DMS153 (cell line): ENCODE measurements around the gene MTMR3.
A peak's percentile ranks its signal among the peaks of the same experiment; 100 is the strongest.

ENCODE experiments used
- DNase-seq: peaks from one replicate; lab custom pipeline; 2025; lab: John Stamatoyannopoulos, UW

The MTMR3 gene

DNA sequence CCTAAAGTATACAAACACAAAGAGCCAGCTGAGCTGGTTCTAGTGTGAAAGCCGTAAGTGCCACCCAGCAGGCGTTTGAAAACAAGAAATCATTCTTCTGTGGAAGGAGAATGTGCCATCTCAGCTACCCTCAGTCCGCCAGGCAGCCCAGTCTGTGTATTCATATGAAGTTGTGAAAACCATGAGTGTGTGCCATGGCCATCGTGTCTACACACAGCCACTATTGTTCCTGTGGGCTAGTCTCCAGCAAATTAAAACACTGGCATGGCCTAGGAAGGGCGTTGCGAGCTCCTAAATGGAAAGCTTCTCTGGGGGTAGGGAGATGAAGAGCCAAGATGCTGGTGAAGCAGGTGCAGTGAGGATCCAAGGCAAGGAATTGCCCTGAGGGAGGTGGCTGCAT lies 145.8 kb downstream of the MTMR3 start:
- DNase-seq: no peak

DNA sequence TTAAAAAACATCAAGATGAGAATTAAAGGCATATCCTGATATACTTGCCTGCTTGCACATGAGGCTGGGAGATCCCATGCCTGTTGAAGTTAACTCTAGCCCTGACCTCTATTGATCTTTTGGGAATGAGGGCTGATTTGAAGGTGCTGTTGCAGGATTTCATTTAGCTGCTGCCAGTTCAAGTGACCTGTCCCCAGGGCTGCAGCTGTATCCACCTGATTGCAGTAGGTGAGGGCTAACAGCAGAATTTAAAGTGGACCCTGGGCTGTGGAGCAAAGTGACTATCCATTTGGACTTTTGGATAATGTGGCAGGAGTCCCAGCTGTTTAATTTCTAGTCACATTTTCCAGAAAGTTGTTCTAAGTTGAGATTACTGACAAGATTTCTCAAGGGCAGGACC lies 146.5 kb downstream of the MTMR3 start:
- no peak for DNase-seq

DNA sequence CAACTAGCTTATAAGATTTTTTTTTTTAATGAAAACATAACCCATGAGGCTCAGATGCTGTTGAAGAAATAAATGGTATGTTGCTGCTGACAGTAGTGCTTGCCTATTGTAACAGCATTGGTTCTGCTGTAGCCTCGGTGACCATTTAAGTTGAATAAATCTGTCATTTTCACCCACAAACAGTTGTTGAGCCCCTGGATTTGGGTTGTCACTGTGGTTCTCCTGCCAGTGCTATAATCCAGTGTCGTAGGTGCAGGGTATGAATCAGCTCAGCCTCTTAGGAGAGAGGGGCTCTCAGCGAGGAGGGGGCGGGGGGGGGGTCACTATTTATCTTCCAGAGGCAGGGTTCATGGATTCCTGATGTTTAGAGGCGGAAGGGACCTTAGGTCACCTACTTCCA lies 147.4 kb downstream of the MTMR3 start:
- DNase-seq: no peak

DNA sequence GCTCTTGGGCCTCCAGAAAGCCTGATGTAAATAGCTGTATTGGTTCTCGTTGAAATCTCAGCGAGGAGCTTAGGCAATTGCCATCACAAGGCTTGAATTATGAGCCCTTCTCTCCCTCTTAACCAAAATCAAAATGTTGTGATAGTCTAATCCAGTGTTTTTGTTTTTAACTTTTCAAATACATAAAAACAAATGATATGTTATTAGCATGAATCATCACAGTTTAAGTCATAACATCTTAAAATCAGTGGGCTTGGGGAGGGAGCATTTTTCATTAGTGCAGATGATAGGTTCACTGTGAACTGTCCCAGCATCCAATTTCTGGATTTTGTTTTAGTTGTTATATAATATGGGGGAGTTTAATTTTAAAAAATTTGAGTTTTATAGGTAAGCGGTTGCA lies 148.4 kb downstream of the MTMR3 start:
- no peak for DNase-seq

- DNase-seq: no peak
Measured at GRCh38 chr22:30031764-30032455, 148.9 kb downstream of the MTMR3 start.

DNA sequence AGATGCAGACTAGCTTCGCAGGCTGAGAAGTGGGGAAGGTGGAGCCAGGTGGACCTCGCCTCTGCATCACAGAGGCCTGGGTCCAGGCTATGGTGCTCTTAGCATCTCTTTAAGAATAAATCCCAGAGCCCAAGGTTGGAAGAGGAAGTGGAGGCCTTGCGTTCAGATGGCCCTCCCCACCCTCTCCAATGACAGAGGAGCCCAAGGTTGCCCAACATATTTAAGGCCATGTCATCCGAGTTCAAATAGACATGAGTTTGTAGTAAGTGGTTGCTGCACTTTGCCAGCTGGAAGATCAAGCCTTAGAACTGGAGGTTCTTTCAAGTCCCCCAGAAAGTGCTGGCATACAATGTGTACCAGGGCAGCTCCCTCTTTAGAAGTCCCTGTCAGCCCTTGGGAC lies 150.2 kb downstream of the MTMR3 start:
- DNase-seq: no peak

GRCh38 chr22:30033901-30034300 lies 150.9 kb downstream of the MTMR3 start:
- DNase-seq: no peak

DNA sequence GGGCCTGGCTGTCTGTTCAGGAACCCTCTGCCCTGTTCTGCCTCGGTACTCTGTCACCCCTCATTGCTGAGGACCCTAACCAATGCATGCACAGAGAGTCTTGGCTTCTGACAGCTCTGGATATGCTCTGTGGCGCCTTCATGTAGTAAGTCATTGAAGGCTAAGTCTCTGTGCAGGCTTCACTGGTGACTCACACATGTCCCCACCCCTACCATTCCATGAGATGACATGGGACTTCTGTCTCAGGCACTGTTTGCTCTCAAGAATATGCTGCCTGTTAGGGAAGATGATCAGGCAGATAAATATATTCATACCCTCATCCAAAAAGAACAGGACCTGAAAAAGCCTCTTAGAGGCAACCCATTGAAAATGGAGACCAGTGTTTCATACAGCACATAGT lies 153.7 kb downstream of the MTMR3 start:
- DNase-seq: no peak

GRCh38 chr22:30038219-30038618 lies 155.2 kb downstream of the MTMR3 start:
- no peak for DNase-seq

- no peak for DNase-seq
Measured at GRCh38 chr22:30040499-30041260, 157.7 kb downstream of the MTMR3 start.

DNA sequence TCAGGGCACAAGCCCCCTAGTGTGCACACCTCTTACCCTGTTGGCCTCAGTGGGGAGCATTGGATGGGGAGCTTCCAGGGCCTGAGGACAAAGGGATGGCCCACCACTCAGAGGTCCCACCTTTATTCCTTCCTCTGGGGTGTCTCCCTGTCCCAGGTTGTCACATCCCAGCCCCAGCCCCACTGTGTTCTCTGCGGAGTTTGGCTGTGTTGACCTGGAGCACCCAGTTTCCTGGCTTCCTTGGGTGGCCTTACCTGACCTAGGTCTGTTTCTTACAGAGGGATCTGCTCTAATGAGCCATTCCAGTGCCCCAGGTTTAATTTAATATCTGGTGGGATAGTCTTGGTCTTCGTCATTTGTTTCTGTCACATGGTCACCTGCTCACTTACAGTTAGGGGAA lies 158.5 kb downstream of the MTMR3 start:
- no peak for DNase-seq

DNA sequence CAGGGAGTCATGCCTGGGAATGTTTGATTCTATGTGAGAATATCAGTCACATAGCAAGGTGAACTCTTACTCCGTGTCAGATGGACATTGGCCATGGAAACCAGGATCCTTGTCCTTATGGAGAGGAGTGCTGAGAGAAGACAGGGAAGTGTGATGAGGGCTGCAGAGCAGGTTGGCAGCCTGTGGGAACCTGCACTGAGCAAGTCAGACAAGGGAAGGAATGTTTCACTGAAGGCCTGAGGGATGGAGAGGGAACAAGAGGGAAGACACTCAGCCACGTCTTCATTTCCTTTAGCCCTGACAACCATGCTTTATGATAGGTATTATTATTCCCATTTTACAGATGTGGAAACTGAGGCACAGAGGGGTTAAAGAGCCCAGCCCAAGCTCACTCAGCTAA lies 158.9 kb downstream of the MTMR3 start:
- no peak for DNase-seq

DNA sequence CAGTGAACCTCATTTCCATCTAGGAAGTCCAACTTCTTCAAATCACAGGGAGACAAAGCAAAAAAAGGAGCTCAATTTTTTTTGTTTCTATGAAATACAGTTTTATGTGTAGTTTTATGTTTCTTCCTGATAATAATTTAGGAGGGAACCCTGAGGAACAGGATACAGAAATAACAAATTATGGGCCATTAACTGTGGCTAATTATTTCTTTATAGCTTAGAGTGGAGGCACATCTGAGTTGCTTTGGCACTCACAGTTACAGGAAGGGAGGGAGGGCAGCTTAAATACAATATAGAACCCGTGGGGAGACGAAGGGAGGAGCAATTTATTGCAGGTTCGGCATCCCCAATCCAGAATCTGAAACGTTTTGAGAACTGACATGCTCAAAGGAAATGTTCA lies 160.2 kb downstream of the MTMR3 start:
- DNase-seq: no peak

DNA sequence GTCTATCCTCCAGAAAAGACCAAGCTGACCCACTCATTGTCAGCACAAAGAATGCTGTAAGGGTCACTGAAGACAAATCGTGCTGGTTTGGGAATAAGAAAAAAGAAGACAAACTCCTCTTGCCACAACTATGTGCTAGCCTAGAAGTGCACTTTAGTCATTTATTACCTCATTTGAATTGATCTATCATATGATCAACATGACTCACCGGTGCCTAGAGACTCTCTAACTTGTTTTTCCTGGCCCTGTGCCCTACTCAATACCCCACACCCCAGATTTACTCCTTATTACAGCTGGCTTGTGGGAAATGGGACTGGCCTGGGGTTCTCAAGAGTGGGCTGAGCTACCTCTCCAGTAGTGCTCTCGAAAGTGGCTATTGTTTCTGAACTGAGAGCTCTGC lies 161.4 kb downstream of the MTMR3 start:
- DNase-seq: peak; percentile 23

- DNase-seq: no peak
Measured at GRCh38 chr22:30044881-30045493, 162.0 kb downstream of the MTMR3 start.

DNA sequence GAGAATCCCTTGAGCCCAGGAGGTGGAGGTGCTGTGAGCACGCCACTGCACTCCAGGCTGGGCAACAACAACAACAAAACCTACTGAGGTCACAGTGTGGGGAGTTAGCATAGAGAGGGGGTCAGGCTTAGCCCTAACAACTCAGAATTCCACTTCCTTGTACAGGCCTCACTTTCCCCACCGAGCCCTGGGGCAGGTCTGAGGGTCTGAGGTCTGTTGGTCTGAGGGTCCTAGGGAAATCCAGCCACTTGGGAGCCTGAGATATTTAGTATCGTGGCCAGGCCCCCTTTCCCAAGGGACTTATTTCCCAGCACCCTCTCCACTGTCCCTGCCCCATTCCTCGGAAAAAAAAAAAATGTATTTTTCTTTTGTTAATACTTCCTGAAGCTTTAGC lies 162.5 kb downstream of the MTMR3 start:
- no peak for DNase-seq

DNA sequence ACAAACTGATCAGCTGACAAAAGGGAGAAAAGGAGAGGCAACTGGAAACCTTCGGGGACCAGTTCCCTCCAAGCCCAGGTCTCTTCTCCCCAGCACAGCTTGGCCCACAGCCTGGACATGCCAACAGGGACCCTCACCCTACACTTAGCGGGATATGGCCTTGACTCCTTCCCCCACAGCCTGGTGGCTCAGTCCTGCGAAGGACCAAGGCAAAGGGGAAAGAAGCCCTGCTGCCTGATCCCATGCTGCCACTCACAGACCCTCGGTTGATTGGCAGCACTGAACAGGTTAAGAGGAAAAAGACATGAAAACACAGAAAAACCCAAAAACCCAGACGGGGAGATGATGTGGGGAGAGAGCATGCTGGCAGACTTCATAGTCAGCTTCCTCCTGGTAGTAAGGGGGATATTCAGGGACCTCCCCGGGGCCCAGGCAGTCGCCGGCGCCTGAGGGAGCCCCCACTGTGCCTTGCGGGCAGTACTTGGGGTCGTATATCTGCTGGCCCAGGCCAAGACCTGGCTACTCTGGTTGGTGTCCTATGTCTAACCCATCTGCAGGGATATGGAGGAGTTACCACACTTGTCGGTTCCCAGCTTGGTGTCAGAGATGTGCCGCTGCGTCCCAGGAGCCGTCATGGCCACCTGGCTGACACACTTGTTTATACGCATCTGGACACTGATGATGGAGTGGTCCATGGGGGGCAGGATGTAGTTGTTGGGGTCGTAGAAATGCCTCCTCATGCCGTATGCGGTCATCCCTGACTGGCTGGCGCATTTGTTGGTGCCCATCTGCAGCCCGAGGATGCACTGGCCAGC lies 163.1 kb downstream of the MTMR3 start:
- no peak for DNase-seq

GRCh38 chr22:30046716-30047363 lies 163.9 kb downstream of the MTMR3 start:
- no peak for DNase-seq

GRCh38 chr22:30047364-30047738 lies 164.4 kb downstream of the MTMR3 start:
- DNase-seq: peak; percentile 9

- no peak for DNase-seq
Measured at GRCh38 chr22:30048681-30049080, 165.7 kb downstream of the MTMR3 start.

DNA sequence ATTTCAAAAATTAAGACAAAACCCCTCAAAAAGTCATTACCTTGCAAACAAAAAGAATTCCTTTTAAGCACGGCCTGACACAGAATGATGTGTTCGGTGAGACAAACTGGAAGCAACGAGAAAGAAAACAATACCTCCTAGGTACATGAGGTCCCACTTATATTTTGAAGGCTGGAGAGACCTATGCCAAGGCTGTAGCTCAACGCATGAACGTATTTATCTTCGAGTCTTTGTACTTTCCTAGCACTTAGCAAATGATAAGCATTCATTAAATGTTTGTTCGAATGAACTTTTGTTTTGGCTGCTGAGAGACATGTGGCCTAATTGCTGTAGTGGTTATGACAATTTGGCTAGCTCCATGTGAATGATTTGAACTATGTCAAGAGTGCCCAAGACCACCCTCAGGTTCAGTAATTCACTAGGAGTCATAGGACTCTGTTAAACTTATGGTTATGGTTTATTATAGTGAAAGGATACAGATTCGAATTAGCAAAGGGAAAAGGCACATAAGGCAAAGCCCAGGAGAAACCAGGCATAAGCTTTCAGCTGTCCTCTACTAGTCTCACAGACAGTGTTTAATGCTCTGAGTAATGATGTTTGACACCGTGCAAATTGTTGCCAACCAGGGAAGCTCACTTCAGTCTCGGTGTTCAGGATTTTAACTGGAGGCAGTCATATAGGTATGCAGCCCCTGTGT lies 171.2 kb downstream of the MTMR3 start:
- DNase-seq: no peak

DNA sequence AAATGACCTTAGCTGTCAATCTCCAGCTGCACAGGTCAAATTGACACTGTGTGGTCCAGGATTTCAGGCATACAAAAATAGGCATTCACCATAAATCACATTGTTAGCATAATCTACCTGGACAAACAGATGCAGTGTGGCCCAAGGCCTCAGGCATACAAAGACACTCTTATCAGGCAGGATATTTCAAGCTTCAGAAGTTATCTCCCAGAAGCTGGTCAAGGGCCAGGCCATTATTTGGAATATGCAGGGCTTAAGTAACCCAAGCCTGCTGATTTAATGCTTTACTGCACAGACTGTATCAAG lies 171.7 kb downstream of the MTMR3 start:
- no peak for DNase-seq
